Fibroblast of skin of right biceps (primary cell): Measurements from ENCODE around the gene GNAS.

ENCODE experiments used
- DNase-seq: peaks from one replicate; pipeline ENCODE4 v3.0.0-alpha.2; 2013

The GNAS gene

DNA sequence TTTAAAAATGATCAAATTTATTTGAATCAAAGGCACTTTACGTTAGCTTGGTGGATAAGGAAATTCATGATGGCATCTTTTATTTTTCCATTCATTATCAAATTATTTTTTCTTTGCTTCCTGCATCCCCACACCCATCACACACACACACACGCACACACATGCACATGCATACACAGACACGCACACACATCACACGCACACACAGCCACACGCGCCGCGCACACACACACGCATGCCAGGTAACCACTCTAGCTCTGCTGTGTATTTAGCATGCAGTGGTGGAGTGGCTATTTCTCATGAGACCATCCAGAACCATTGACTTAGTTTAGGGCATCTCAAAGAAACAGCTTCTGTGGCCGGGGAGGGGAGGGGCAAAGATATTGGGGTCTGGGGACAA is 47.0 kb downstream of the GNAS start:
- no peak for DNase-seq

- DNase-seq: peak; percentile 45
Observed at GRCh38 chr20:58900397-58900796, 47.9 kb downstream of the GNAS start.

DNA sequence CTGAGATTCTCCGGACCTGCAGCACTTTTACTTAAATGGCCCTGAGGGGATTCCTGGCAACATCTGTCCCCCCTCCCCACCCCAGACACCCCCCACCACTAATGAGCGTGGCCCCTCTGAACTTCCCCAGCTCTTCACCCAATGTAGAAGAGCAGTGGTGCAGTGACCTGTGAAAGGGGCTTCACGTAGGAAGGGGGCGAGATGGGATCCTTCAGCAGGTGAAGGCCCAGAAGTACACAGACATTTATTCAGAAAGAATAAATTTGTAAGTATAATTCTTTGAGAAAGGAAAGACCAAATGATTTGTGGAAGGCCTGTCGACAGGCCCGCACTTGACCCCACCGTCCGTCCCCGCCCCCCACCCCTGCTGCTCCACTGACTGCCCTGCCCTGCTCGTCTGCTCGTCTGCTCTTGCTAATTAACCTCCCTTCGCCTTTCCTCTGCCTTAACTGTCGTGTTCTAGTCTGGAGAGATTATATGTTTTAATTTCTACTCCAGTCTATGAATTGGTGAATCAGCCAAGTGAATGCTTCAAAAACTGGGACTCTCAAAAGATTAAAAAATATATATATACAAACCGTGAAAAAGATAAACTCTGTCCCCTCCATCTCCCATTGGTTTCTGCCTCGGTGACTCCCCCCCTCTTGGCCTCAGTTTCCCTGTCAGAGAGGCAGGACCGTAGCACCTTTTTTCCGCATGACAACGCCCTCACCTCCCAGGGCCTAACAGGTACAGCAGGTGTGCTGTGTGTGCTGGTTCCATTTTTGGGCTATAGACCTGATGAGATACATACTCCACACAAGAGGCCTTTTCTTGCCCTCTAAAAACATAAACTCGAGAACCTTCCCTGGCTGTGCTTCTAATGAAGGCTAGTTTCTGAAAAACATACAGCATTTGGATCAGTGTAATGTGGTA is 49.2 kb downstream of the GNAS start:
- DNase-seq: no peak

- DNase-seq: no peak
Observed at GRCh38 chr20:58903614-58904013, 51.1 kb downstream of the GNAS start.

DNA sequence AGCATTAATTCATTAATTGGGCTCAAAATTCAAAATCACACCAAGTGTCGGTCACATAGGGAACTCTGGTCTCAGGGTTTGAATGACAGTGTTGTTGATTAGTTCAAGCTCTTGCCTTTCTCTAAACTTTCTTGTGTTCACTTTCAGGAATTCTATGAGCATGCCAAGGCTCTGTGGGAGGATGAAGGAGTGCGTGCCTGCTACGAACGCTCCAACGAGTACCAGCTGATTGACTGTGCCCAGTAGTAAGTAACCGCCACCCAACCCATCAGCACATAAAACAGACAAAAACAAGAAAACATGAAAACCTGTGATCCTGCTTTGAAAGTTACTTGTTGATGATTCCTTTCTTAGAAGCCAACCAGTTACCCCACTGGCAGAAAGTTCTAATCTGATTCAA is 52.7 kb downstream of the GNAS start:
- no peak for DNase-seq

- DNase-seq: no peak
Observed at GRCh38 chr20:58906111-58906510, 53.6 kb downstream of the GNAS start.

DNA sequence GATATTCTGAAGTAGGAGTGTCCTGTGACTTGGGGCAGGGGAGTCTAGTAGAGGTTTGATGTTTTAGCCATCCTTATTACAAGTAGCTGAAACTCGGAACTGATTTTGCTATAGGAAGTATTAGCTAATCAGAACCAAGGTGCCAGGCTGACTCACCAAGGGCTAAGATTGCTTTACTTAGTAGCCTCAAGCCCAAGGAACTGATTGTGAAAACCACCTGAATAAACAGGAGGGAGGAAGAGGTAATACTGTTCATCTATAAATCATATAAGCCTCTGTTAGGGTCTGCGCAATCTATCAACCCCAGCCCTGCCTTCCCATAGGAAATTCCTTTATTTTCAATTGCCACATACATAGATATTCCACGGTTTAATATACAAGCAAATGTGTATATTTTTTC is 54.4 kb downstream of the GNAS start:
- DNase-seq: peak; percentile 48

- DNase-seq: peak; percentile 99
Observed at GRCh38 chr20:58907320-58908137, 55.0 kb downstream of the GNAS start.

- no peak for DNase-seq
Observed at GRCh38 chr20:58908221-58908620, 55.7 kb downstream of the GNAS start.

DNA sequence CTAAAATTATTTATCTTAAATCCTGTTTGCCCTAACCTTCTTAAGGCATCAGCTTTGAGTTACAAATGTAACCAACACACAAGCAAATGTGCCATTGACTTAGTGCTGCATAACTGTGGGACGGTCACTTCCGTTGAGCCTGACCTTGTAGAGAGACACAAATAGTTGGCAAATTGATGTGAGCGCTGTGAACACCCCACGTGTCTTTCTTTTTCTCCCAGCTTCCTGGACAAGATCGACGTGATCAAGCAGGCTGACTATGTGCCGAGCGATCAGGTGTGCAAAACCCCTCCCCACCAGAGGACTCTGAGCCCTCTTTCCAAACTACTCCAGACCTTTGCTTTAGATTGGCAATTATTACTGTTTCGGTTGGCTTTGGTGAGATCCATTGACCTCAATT is 56.4 kb downstream of the GNAS start:
- no peak for DNase-seq

GRCh38 chr20:58909585-58909984 is 57.1 kb downstream of the GNAS start:
- no peak for DNase-seq

- no peak for DNase-seq
Observed at GRCh38 chr20:58910473-58910872, 58.0 kb downstream of the GNAS start.

GRCh38 chr20:58911309-58911708 is 58.8 kb downstream of the GNAS start:
- no peak for DNase-seq

DNA sequence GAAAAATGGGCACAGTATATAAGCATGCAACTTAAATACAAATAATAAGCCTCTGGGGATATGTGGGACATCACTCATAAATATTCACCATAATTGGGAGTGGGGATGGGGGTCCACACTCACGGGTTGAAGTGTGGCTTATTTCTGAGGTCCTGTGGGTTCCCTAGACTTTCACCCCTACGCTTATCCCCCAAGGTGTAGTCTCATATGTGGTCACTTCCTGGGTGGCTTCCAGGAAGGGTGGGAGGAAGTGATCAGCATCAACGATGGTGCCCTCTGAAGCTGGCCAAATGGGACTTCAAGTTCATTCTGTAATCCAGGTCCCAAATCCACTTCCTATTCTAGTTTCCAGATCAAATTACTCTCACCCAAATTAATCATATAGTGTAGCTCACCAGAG is 59.5 kb downstream of the GNAS start:
- DNase-seq: no peak

DNA sequence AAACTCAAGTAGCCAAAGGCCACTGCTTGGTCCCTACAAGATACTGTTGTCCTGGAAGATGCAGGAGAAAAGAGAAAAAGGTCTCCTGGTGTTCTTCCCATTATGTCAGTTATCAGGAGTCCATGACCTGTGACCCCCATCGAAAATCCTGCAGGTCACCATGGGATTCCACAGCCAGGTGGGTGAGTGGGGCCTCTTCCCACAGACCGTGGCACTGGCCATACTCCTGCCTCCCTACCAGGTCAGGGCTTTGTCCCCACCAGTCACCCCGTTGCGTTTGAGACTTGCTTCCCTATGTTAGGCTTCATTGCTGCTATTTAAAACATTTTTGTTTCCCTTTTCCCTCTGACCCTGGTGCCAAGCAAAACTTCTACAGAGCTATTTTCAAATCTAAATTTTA is 60.6 kb downstream of the GNAS start:
- DNase-seq: no peak

GRCh38 chr20:58918621-58919020 is 66.1 kb downstream of the GNAS start:
- no peak for DNase-seq

DNA sequence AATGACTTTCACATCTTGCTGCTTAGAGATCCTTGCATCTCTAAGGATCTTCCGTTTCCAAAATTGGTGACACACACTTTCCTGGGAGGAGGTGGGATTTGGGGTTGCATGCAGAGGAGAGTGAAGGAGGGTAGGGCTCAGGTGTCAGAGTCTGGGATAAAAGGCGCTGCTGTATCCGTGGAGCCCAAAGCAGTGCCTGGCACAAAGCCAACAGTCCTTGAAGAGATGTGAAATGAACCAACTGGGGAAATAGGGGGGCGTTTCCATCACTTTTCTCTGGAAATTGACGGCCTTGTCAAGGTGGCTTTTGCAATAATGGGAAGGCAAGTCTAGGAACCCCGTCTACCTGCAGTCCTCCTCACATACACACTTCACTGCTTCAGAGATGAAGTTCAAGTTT is 69.0 kb downstream of the GNAS start:
- DNase-seq: no peak

GRCh38 chr20:58922036-58922435 is 69.5 kb downstream of the GNAS start:
- DNase-seq: no peak

GRCh38 chr20:58923117-58923712 is 70.7 kb downstream of the GNAS start:
- no peak for DNase-seq

DNA sequence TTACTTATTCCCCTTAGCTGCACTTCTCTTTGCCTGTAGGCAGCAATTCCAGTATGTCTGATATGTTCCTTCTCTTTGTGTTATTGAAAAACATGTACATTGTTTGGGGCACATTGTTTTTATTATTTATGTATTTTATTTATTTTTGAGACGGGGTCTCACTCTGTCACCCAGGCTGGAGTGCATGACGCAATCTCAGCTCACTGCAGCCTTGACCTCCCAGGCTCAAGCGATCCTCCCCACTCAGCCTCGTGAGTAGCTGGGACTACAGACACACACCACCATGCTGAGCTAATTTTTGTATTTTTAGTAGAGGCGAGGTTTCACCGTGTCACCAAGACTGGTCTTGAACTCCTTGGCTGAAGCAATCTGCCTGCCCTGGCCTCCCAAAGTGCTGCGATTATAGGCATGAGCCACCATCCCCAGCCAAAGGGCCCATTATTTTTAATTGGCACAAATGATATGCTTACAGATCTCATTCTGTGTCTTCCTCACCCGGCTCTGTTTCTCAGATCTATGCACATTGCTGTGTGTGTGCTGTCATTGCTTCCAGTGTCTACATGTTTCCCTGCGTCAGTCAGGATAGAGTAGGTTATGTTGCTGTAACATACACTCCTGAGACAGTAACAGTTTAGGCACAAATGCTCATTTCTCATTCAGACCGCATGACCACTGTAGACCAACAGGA is 74.4 kb downstream of the GNAS start:
- DNase-seq: no peak

- no peak for DNase-seq
Observed at GRCh38 chr20:58927490-58928061, 75.1 kb downstream of the GNAS start.

DNA sequence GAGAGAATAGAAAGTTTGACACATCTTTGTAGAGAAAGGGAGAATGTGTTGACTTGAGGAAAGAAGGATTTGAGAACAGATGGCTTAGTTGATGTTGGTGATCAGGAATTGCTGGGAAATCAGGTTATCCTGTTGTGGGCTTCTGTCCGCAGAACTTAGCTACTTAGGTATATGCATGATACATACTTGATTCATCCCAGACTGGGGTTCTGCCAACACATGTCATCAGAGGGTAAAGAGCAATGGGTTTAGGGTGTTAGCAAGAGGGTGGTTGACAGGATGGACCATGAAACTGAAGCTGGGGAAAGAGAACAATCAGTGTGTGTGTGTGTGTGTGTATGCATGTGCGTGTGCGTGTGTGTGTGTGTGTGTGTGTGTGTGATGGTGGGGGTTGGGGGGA is 78.0 kb downstream of the GNAS start:
- peak; percentile 10 for DNase-seq

DNA sequence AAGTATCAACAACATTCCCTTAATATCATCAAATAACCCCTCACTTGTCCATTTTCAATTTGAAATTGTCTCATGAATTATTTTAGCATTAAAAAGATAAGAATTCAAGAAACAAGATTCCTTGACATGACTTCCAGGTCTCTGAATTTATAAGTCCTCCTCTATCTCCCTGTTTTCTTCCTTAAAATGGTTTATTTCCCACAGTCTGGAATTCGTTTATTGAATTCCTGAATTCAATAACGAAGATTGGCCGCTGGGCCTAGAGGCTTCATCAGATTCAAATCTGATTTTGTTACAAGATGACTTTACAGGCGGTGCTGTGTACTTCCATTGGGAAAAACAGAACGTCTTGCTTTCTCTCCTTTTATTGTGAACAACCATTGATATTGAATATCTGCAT is 79.7 kb downstream of the GNAS start:
- no peak for DNase-seq
